Fibroblast of villous mesenchyme (primary cell): ENCODE data around the gene CFAP61. TPM values are rescaled to one million over a fixed set of nuclear protein-coding genes. Genes with fewer than 3 reads are reported as not detected.

Experiments
- DNase-seq: peaks from one replicate; pipeline ENCODE4 v3.0.0-alpha.2; 2010; ENCODE audit warnings: low read depth
- H3K4me3 ChIP-seq: 2 replicates; pipeline ENCODE4 v1.5.1; 2011; ENCODE audit warnings: low read depth, mild to moderate bottlenecking, low read length
- total RNA-seq: library from RNA; depleted of rRNA; stranded (reverse); fragments of >200 nt; gene quantifications from 2 replicates; pipeline ENCODE4 v1.2.3, GENCODE V29; 2012
- TF ChIP-seq, protein P1 (sequence below): IDR thresholded peaks from 2 replicates; pipeline ENCODE4 v1.5.1; 2012; ENCODE audit warnings: low read depth, mild to moderate bottlenecking, low read length; ENCODE audit not compliant: insufficient read depth

Gene CFAP61
- total RNA-seq, 1 donor, result 0.43 TPM

DNA sequence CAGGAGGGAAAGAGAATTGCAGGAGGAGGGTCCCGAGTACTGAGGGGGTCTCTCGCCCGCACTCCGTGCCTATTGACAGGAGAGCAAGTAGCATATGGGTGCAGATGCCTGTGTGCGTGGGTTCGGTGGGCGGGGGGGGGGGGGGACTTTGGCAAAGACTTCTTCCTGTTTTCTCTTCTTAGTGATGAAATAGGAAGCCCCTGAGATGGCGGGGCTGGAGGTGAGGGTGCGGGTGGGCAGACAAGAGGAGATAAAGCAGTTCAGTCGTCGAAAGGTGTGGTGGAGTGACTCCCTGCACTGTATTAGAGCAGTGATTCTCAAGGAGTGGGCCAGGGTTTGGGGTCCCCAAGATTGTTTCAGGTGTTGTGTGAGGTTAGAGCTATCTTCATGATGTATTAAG lies 31.4 kb upstream of the CFAP61 start:
- no peak overlapping the region for H3K4me3 ChIP-seq
- DNase-seq, result no peak

DNA sequence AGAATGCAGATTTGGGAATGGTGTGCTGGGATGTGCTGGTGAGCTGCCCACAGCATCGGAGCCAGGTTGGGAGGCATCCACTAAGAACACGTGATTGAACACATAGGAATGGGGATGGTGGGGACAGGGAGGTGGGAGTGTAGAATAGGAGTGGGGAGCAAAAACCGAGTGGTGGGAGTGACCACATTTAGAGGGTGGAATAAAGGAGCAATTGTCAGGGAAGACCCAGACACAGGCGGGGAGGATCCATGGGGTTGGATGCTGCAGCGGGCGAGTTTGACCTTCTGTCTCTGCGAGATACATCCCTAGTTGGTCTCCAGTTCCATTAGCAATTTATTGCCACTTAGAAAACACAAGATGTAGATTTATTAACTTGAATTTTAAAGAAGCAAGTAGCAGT lies 30.5 kb upstream of the CFAP61 start:
- TF ChIP-seq, protein P1, sequence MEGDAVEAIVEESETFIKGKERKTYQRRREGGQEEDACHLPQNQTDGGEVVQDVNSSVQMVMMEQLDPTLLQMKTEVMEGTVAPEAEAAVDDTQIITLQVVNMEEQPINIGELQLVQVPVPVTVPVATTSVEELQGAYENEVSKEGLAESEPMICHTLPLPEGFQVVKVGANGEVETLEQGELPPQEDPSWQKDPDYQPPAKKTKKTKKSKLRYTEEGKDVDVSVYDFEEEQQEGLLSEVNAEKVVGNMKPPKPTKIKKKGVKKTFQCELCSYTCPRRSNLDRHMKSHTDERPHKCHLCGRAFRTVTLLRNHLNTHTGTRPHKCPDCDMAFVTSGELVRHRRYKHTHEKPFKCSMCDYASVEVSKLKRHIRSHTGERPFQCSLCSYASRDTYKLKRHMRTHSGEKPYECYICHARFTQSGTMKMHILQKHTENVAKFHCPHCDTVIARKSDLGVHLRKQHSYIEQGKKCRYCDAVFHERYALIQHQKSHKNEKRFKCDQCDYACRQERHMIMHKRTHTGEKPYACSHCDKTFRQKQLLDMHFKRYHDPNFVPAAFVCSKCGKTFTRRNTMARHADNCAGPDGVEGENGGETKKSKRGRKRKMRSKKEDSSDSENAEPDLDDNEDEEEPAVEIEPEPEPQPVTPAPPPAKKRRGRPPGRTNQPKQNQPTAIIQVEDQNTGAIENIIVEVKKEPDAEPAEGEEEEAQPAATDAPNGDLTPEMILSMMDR, result no peak
- H3K4me3 ChIP-seq, result no peak overlapping the region
- DNase-seq, result no peak

More for the DNA sequence above, 31.4 kb upstream of the CFAP61 start:
- TF ChIP-seq, protein P1, result no peak

DNA sequence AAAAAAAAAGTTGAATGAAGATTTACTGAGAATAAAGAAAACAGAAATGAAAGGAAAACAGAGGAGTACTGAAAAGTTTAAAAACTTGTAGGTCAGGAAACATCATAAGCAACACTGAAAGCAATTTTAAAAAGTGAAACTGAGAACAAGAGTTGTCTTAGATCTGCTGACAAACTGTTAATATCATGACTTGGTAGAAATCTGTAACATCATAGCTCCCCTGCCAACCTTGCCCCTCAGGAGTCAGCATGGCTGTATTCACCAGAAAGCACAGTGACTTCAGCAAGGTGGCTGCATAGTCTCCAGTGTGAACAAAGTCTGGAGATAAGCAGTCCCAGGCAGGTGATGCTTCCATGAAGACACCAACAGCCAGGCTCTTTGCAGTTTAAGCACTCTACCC lies 29.8 kb upstream of the CFAP61 start:
- TF ChIP-seq, protein P1, result no peak
- H3K4me3 ChIP-seq, result no peak overlapping the region
- DNase-seq, result no peak

DNA sequence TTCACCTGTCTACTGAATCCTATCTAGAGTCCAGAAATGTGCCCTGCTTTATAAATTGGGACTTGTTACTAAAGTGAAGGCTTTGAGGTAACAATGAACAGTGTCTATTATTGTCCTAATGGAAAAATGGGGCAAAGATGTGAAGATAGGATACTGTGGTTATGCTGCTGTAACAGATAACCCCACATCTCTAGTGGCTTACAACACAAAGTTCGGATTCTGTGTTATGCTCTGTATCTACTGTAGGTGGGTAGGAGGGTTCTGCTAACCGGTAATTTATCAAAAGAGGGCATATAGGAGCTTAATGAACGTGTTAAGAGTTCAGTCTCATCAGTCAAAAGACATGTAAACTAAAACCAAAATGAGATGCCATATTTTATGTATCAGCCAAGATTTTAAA lies 28.9 kb upstream of the CFAP61 start:
- no peak overlapping the region for H3K4me3 ChIP-seq
- DNase-seq, result no peak
- TF ChIP-seq, protein P1, result no peak

DNA sequence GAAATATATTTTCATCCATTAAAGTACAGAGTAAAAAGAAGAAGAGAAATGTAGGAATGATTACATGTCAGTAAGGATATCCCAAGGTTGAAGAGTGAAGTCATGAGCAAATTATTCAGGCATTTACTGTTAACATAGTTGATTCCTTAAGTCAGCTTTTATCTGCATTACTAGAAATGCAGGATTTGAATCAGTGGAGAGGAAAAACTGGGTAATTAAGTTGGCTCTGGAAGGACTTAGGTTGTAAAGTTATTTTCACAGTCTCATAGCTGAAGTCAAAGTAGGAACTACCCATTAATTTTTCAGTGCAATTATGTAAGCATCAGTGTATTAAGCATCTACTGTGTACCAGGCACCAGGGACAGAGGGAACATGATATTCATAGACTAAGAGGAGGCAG lies 27.4 kb upstream of the CFAP61 start:
- TF ChIP-seq, protein P1, result no peak
- DNase-seq, result no peak
- no peak overlapping the region for H3K4me3 ChIP-seq

GRCh38 chr20:20027284-20027683 lies 25.0 kb upstream of the CFAP61 start:
- no peak for DNase-seq
- H3K4me3 ChIP-seq, result no peak overlapping the region
- TF ChIP-seq, protein P1, result no peak

DNA sequence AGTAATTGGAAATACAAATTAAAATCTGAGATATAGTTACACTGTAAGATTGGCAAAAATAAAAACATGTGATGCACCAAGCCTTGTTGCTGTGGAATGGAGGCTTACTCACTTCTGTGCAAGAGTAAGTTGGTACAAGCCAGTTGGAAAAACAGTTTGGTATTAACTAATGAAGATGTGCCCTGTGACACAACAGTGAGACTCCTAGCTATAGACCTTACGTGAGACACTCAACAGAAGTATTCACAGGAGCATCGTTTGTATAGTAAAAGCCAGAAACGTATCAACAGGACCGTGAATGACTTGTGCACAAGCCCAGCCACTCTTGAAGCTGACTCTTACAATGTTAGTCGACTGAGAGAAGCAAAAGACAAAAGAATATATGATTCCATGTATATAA lies 20.5 kb upstream of the CFAP61 start:
- TF ChIP-seq, protein P1, result no peak
- no peak overlapping the region for H3K4me3 ChIP-seq
- DNase-seq, result no peak
